OCI-M2 (cell line): ENCODE measurements around the gene CHAT.

ENCODE experiments used
- DNase-seq: peaks from one replicate; lab custom pipeline; 2025; ENCODE audit not compliant: unreplicated experiment; lab: John Stamatoyannopoulos, UW

Gene CHAT

DNA sequence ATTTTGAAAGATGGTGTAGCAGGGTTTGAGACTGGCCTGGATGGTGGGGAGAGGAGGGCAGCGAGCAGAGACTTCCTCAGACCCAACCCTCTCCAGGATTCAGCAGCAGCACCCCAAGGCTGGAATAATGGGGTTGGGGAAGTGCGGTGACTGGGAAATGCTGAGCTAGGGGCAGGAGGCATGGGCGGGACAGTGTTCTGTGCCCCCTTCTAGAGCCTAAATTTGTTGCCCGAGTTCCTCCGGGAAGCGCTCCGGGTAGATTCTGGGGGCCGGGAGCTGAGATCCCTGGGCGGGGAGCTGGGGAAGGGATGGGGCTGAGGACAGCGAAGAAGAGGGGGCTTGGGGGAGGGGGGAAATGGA, at the start of gene CHAT:
CHAT (plus strand) TSS at position 156 of the 360 bp plus-strand sequence; CDS start at position 309, 153 bp downstream.
- DNase-seq: no peak

DNA sequence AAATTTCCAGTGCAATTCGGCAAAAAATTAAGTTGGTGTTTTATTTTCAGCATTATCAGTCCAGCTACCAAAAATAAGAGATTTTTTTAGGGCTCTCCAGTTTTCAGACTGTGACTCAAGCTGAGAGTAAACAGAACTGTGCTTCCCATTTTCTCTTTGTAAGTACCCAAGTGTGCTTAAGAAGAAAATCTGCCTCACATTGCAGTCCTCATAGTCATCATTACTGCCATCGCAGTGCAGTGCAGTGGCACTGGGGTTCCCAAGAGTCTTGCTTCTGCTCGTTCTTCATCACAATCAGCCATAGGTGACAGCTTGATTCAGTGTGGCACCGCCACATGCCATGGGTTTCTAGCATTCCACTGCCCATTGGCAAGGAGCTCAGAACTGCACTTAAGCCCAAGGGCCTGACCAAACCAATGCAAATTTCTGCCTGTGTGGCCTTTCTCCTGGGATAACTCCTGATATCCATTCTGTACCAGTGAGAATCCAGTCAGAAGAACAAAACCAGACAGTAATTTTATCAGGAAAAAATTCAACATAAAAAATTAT, 49.3 kb upstream of the CHAT start:
- no peak for DNase-seq

DNA sequence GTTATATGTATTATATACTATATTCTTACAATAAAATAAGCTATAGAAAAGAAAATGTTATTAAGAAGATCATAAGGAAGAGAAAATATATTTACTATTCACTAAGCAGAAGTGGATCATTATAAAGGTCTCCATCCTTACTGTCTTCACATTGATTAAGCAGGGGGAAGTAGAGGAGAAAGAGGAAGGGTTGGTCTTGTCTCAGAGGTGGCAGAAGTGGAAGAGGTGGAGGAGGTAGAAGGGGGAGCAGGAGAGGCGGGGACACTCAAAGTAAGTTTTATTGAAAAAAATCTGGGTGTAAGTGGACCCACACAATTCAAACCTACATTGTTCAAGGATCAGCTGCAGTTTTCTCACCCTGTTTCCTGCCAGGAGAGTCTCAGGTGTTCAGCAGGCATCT, 46.0 kb upstream of the CHAT start:
- DNase-seq: no peak

DNA sequence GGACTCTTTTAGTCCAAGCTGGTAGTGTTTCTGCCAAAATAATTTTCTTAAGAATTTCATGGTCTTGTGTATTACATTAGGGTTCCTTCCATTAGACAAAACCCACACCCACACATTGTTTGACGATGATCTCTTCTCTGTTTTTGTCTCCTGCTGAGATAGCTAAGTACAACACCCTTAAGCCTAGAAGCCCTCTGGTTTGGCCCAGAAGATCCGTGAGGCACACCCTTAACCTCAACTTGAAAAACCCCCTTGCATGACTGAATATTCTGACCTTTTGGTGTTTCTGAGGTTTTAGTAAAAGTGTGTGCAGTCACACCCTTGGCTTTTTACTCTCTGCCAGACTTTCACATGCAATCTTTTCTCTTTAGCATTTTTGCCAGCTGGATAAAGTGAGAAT, 45.6 kb upstream of the CHAT start:
- DNase-seq: no peak

DNA sequence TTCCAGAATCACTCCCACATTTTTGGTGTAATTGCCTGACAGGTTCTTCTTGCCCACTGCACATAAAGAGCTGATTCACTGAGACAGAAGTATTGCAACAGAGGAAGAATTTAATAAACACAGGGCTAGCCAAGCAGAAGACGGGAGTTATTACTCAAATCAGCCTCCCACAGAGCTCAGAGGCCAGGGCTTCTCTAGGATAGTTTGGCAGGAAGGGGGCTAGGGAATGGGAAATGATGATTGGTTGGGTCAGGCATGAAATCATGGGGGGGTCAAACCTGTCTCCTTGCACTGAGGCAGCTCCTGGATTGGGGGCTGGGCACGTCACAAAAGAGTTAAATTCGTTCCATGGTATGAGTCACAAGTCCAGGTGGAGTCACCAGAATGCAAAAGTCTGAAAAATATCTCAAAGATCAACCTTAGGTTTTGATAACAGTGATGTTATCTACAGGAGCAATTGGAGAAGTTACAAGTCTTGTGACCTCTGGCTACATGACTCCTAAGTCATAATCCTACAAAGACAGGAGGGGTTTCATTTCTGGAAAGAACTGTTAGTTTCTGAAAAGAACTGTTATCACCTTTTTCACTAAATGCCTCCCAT, 44.7 kb upstream of the CHAT start:
- no peak for DNase-seq

DNA sequence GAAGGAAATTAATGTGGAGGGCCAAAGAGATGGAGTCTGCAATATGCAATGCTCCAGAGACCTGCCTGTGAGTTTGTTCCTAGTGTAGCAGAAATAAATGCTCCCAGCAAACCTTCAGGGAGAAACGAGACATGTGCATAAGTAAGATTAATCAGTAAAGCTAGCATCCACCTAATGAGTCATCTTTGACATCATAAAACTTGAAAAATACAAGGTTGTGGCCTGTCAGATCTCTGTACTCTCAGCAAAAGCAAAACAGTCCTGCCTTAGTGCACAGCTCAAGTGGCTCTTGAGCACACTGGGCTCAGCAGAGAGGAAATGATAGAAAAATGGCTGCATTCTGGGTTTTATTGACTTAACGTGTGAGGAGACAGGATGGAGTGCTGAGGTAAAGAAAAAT, 42.4 kb upstream of the CHAT start:
- no peak for DNase-seq

DNA sequence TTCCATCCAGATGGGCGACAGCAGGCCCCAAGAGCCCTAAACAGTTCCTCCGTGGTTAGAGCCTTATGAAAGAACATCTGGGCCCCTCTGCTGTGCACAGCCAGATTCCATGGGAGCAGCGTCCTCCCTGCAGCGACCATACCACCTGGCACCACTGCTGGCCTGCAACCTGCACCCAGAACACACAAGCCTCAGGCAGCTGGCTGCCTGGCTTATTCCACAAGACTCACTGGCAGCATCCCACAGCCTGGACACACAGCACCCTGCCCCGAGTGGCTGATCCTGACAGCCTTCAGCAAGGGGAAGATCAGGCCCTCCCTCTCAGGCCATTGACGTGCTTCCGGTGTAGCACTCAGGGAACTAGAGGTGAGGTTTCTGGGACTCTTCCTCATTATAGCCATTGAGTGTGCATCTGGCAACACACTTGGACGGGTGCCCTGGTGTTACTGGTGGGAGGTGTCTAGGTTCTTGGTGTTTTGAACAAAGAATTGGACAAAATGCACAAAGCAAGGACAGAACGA, 41.2 kb upstream of the CHAT start:
- DNase-seq: no peak

DNA sequence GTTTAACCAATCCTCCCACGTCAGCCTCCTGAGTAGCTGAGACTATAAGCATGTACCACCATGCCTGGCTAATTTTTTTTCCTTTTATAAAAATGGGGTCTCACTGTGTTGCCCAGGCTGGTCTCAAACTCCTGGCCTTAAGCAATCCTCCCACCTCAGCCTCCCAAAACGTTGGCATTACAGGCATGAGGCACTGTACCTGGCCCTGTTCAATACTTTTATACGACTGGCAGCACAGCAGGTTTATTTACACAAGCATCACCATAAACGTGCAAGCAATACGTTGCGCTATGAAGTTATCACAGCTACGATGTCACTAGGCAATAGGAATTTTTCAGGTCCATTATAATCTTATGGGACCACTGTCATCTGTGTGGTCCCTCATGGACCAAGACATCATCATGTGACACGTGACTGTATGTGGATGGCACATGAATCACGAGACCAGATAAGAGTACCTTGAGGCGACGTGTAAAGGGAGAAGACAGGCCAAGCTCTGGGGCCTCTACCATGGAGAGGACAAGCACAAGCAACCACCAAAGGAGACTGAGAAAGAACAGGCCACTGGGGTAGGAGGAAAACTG, 38.3 kb upstream of the CHAT start:
- DNase-seq: no peak

DNA sequence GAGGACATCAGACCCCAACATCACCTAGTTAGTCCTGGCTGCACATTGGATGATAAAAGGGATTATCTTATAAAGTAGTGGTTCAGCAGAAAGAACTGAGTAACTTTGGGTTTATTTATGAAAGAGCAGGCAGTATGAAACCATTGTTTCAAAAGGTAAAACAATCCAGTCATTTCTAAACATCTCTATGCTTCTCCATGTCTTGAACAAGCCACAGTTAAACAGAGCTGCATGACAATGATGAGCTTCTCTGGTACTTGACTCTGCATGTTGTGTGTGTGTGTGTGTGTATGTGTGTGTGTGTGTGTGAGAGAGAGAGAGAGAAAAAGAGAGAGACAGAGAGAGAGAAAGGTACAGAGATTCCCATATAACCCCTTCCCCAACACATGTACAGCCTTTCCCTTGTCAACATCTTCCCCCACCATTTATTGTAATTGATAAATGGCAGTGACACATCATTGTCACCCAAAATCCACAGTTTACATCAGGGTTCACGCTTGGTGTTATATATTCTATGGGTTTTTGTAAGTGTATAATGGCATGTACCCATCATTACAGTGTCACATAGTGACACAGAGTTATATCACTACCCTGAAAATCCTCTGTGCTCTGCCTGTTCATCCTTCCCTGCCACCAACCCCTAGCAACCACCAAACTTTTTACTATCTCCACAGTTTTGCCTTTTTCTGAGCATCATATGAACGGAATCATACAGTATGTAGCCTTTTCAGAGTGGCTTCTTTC, 36.5 kb upstream of the CHAT start:
- DNase-seq: no peak

DNA sequence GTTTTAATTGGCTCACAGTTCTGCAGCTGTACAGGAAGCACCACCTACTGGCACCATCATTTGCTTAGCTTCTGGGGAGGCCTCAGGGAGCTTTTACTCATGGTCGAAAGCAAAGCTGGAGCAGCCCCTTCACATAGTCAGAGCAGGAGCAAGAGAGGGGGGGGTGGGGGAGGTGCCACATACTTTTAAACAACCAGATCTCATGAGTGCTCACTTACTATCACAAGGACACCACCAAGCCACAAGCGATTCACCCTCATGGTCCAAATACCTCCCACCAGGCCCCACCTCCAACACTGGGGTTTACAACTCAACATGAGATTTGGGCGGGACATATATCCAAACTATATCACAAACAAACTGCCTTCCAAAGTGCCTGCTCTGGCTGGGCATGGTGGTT, 35.4 kb upstream of the CHAT start:
- DNase-seq: no peak

DNA sequence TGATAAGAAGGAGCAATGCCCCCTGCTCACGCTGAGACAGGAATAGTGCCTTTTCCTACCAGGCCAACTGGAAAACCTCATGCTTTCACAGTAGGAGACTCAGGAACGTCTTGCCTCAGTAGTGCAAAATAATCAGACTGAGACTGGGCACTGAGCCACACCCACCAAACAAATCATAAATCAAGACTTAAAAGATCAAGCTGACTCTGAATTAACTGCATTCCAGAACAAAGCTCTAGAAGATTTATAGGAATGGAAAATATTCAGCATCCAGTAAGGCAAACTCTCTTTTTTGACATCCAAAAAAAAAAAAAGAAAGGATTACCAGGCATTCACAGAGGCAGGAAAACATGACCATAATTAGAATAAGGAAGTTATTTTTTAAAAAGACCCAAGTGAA, 34.2 kb upstream of the CHAT start:
- no peak for DNase-seq

DNA sequence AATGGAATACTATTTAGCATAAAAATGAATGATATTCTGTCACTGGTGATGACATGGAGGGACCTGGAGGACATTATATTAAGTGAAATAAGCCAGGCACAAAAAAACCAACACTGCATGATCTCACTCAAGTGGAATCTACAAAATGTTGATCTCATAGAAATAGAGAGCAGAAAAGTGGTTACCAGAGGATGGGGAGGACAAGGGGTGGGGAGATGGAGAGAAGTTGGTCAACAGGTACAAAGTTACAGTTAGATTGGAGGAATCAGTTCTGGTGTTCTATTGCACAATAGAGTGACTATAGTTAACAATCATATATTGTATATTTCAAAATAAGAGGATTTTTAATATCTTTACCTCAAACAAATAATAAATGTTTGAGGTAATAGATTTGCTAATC, 28.4 kb upstream of the CHAT start:
- DNase-seq: no peak

DNA sequence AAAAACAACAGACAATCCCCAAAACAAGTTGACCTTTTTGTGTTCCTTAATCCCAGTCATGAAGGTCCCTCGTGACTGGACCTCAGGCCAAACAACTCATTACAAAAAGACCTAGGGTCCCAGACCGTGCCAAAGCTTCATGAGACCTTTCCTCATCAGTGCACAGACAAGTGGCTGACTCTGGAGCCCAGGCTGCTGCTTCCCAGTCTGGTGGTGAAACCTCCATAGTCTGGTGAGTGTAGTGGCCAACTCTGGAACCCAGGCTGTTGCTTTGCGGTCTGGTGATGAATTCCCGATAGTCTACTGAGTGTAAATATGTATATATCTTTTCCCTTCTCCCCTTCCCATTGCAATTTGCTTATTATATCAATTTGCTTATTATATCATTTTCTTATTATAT, 25.9 kb upstream of the CHAT start:
- no peak for DNase-seq

DNA sequence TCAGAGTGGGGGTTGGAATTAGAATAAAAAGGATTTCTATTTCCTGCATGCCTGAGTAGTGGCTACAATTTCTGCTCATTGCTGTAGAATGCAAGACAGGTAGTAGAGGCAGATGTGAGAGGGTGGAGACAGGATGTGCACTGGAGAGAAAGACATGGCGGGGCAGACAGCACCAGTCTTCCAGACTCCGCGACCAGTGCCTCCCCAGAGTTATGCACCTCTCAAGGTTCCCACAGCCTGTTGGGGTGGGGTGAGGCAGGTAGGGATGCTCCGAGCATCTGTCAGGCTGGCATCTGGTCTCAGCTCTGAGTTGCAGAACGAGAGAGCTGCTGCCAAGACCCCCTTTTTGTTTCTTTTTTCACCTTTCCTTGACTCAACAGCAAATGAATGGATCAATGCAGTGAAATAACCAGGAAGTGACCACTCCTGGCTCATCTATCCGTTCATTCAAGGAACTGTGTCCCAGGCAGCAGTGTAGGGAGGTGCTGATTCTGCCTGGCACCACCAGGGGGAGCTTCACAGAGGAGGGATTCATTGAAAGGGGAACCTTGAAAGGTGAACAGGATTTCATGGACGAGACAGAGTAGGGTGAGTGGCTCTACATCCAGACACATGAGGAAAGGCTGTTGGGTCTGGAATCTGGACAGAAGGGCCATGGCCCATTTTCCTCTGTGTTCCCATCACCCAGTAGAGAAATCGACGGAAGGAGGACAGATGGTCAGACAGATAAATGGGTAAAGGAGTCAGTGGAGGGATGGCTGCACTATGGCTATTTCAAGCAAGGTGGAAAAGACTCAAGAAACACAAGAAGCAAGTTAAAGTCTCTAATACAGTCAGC, 20.9 kb upstream of the CHAT start:
- DNase-seq: no peak

DNA sequence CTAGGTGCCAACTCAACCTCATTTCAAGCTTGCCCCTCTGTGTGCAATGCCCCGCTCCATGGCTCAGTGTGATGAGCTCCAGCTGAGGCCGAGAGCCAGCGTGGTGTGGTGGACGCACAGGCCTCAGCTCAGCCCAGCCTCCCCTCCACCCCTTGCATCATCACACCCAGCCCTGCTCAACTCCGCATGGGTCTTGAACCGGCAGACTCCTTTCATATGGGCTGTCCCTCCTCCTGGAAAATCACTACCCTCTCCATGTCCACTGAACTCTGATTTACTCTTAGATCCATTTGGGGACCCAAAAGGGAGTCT, 20.3 kb upstream of the CHAT start:
- DNase-seq: no peak

DNA sequence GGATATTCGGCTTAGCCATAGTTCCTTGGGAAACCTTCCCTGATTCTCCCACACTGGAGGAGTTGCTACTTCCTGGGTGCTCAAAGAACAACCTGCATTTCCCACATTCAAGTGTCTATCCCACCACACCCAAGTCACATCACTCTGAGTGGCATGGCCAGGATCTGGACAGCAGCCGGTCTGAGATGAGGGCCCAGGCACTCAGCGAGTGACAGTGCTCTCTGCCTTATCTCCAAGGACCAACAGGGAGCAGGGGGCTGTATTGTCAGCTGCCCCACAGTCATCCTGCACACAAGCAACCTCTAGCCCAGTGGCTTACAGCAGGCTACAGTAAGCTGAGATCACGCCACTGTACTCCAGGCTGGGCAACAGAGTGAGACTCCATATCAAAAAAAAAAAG, 19.8 kb upstream of the CHAT start:
- DNase-seq: no peak

DNA sequence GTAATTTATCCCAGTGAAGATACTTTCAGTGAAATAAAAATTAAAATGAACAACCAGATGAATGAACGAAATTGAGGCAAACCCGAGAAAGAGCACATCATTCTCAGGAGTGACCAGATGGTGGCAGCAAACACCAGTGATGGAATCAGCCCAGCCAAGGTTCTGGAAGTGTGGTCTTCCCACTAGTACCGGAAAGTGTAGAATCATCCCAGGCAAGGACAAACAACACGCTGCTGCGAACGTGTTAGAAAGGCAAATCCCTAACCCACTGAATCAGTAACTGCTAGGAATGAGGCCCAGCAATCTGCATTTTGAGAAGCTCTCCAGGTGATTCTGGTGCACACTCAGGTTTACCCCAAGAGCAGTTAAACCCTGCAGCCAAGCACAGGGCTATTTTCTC, 19.2 kb upstream of the CHAT start:
- DNase-seq: no peak

DNA sequence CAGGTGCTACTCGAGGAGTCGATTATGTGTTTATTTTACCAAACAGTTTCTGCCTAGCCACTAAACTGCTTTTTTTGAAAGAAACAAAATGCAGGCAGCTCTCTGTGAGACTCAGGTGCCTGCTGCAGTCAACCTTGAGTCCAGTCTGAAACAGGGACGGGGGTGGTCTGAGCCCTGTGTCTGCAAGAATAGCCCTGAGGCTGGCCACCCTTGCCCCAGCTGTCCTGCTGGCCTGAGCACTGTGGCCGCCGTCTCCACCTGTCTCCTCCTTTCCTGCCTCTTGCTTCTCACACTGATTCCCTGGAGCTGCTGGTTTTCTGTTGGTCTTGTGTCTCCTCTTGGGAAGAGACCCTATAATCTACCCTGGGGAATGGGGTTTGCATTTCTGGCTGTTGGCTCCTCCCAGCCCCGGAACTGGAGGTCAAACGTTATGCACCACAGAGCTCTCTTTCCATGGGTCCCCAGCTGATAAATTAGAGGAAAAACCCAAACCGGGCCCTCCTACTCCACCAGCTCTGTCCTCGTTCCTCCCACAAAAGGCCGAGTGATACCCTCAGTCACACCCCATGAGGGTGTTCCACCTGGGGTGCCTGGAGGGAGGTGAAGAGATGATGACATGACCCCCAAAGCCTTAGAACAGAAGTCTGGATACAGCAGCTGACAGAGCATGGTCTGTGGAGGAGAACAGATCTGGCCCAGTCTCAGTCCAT, 18.7 kb upstream of the CHAT start:
- DNase-seq: no peak

DNA sequence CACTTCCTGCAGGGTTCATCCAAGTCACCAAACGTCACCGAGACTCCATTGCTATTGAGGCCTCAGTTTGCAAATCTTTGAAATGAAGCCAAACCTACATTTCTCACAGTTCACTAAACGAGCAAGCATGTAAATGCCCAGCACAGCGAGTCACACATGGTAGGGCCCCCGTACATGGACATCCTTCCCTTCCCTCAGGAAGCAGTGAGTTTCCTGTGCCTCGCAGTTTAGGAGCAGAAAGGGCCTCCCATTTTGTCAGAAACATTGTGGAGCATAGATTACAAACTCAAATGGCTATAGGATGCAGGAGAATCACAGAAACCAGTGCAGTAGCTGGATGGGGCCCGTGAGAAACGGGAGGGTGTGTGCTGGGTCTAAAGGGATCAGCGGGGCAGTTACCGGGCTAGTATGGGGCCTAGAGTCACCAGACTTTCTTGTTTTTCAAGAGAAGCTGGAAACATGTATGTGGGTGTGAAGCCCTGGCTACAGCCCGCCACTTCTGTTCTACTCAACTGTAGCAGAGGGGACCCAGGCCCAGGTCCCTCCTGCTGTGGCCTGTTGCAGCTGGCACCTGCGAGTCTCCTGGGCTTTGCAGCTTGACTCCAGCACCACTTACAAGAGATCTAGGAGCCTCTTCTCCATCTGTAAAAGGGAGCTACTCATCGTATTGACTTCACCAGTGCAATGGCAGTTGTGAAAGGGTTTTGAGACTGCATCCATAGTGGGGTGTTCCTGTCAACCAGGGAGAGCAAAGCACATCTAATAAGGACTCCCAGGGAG, 17.9 kb upstream of the CHAT start:
- DNase-seq: no peak

DNA sequence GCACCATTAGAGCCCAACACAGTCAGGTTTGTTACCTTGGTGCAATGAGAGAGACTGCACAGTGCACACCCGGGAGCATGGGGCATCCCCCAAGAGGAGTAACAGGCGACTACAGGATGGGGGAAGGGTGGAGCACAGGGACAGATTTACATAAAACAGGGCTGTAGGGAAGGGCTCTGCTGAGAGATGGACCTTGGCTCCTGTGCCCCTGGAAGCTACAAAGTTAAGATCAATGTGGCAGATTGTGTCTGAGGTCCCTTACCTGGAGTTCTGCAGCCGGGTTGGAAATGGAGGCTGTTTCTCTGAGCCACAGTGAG, 17.4 kb upstream of the CHAT start:
- DNase-seq: no peak
